Adrenal gland (tissue), 12 donors: ENCODE measurements around the gene NT5C3A. TPM values are rescaled to one million over a fixed set of nuclear protein-coding genes. Genes with fewer than 3 reads are reported as not detected.

Experiments used
- DNase-seq, 7 donors: peaks; one replicate each; pipeline ENCODE4 v3.0.0-alpha.2; 2019 to 2020
- H3K27ac ChIP-seq, 5 donors: fragments of 200-600 bp; sonication (generic) in 4 of 5; 1 replicate in 3 of 5; 2 replicates in 2 of 5; pipeline versions ENCODE4 v1.5.1 to v1.8.0; 2016 to 2020; ENCODE audit warnings: mild to moderate bottlenecking in 1 of 5
- H3K27me3 ChIP-seq: fragments of 200-600 bp; 2 replicates; pipeline ENCODE4 v1.8.0; 2021
- H3K36me3 ChIP-seq, 2 donors: fragments of 200-600 bp; replicated peaks in 1 of 2; 1 replicate in 1 of 2; 2 replicates in 1 of 2; pipeline versions ENCODE4 v1.5.1 to v1.8.0; 2018 to 2022
- H3K4me1 ChIP-seq, 2 donors: fragments of 200-600 bp; replicated peaks in 1 of 2; 1 replicate in 1 of 2; 2 replicates in 1 of 2; pipeline versions ENCODE4 v1.5.1 to v1.8.0; 2018 to 2021
- H3K4me3 ChIP-seq, 4 donors: fragments of 200-600 bp; sonication (generic) in 3 of 4; one replicate each; pipeline ENCODE4 v1.5.1; 2016 to 2018
- H3K9me3 ChIP-seq, 3 donors: fragments of 200-600 bp; sonication (generic) in 1 of 3; replicated peaks in 1 of 3; 1 replicate in 2 of 3; 2 replicates in 1 of 3; pipeline versions ENCODE4 v1.5.1 to v1.8.0; 2016 to 2021
- CTCF ChIP-seq, 6 experiments: fragments of 450-650 bp in 4 of 6; fragments of 200-600 bp in 2 of 6; sonication (generic) in 1 of 6; IDR thresholded peaks; 1 replicate in 5 of 6; 2 replicates in 1 of 6; pipeline versions ENCODE4 v1.5.1 to v1.8.0; 2016 to 2021; ENCODE audit warnings: antibody characterized with exemption in 6 of 6, mild to moderate bottlenecking in 2 of 6, moderate library complexity in 1 of 6
- POLR2A ChIP-seq, 2 donors: fragments of 450-650 bp; IDR thresholded peaks; one replicate each; pipeline ENCODE4 v1.6.1; 2017; ENCODE audit warnings: antibody characterized with exemption in 2 of 2, mild to moderate bottlenecking in 2 of 2, moderate library complexity in 1 of 2
- WGBS, 4 donors: extraction: QIAGEN DNeasy Blood & Tissue Kit in 2 of 4; methylation state at CpG; one replicate each; pipeline versions ENCODE4 v1.1.5 to v1.1.7; 2013 to 2017; 5-methylcytosine and 5-hydroxymethylcytosine counted together
- intact Hi-C, 2 donors: fragments of 100-400 bp; cut with DNase I; formaldehyde crosslinking; loops; one replicate each; pipeline versions ENCODE4 v1.14.1 to v1.15.0; 2022 to 2023
- polyA plus RNA-seq, 3 donors: library from polyadenylated mRNA; stranded (reverse); fragments of 200-250 nt in 2 of 3; fragments of 350-450 nt in 1 of 3; fragmentation: Illumina TruSeq in 1 of 3; extraction: RNeasy Lipid Tissue Mini Kit (QIAGEN cat#74804) in 1 of 3; gene quantifications; one replicate each; pipeline ENCODE4 v1.2.3, GENCODE V29; 2013 to 2014
- total RNA-seq, 9 donors: library from RNA; depleted of rRNA in 4 of 9; stranded (reverse); fragments of >200 nt in 4 of 9; fragments of 120-200 nt in 1 of 9; fragmentation: NEBNext Ultra II Directional in 1 of 9; extraction: Animal tissue kit (Norgen Biotek cat#: 25700) in 1 of 9; gene quantifications; one replicate each; pipeline versions ENCODE4 v1.1.0 to v1.2.4, GENCODE V29; 2013 to 2023
- donor health status: healthy with polysubstance abuse.
- donor health status: Bipolar disorder and iron deficiency.
- donor health status: DM: yes; HTN: yes; CAD: no.
- donor health status: DM: no; HTN: no; CAD: no.
- donor health status: DM: no; HTN: no; CAD: no.
- donor health status: DM: yes; HTN: yes; CAD: no.

Gene NT5C3A
- total and polyA plus RNA-seq, 12 donors = 10.0 to 65.5 (median 22.6) TPM

- H3K27ac ChIP-seq = peak overlapping the region in 1 of 5 donors; percentile 76
- WGBS, 4 donors = 87 to 90% (median 88%) methylated on average over 8 of the region's 8 CpGs
These were observed 20.7 kb downstream of the NT5C3A start for GRCh38 chr7:33041631-33042428.

GRCh38 chr7:33040803-33041516 lies 21.6 kb downstream of the NT5C3A start:
- Histone ChIP-seq H3K27me3 (no peaks in the 10 kb centered on the region), H3K4me3 (peak overlapping the region in 1 of 4 donors; percentile 60), H3K27ac (peak overlapping the region; percentile 57 to 76 (median 60)), H3K36me3 (no peaks in the 10 kb centered on the region), H3K9me3 (no peaks in the 10 kb centered on the region), H3K4me1 (peaks cover 13 to 59% of the 10 kb centered on the region in 2 donors)
- TF ChIP-seq POLR2A (IDR thresholded peaks at IDR 0.05) (peak in 1 of 2 donors; percentile 49), CTCF (IDR thresholded peaks at IDR 0.05) (no peak)
- WGBS, 4 donors = 16 to 34% (median 20%) methylated on average over 9 of the region's 9 CpGs
- intact Hi-C loops = no loop called here
- peak in 5 of 7 donors; percentile 37 to 47 (median 45) for DNase-seq

More at GRCh38 chr7:33041631-33042428, 20.7 kb downstream of the NT5C3A start:
- no peak for DNase-seq
- Histone ChIP-seq H3K9me3 (no peaks in the 10 kb centered on the region), H3K4me3 (peak overlapping the region in 1 of 4 donors; percentile 60), H3K4me1 (peaks cover 13 to 59% of the 10 kb centered on the region in 2 donors), H3K36me3 (no peaks in the 10 kb centered on the region), H3K27me3 (no peaks in the 10 kb centered on the region)
- intact Hi-C loops = no loop called here
- TF ChIP-seq CTCF (IDR thresholded peaks at IDR 0.05) (no peak), POLR2A (IDR thresholded peaks at IDR 0.05) (no peak)

- no peak for DNase-seq
- Histone ChIP-seq H3K36me3 (no peaks in the 10 kb centered on the region), H3K9me3 (no peaks in the 10 kb centered on the region), H3K4me1 (peaks cover 13 to 58% of the 10 kb centered on the region in 2 donors), H3K27me3 (no peaks in the 10 kb centered on the region), H3K27ac (peak overlapping the region; percentile 35 to 76 (median 60)), H3K4me3 (peak overlapping the region in 3 of 4 donors; percentile 4 to 60 (median 27))
- TF ChIP-seq POLR2A (IDR thresholded peaks at IDR 0.05) (no peak), CTCF (IDR thresholded peaks at IDR 0.05) (no peak)
- 18 to 24% (median 23%) methylated on average over 1 of the region's 1 CpG for WGBS, 4 donors
- intact Hi-C loops = no loop called here
These were observed 22.7 kb downstream of the NT5C3A start for GRCh38 chr7:33039903-33040292.

GRCh38 chr7:33039257-33039902 lies 23.2 kb downstream of the NT5C3A start:
- peak overlapping the region in 4 of 5 donors; percentile 35 to 76 (median 60) for H3K27ac ChIP-seq
- intact Hi-C loops = no loop called here
- 2 to 8% (median 6%) methylated on average over 5 of the region's 5 CpGs for whole genome bisulfite sequencing, 4 donors
- no peak for DNase-seq
- peaks cover 13 to 58% of the 10 kb centered on the region in 2 donors for H3K4me1 ChIP-seq
- H3K4me3 ChIP-seq = peak overlapping the region in 3 of 4 donors; percentile 4 to 60 (median 27)
- no peaks in the 10 kb centered on the region for H3K27me3 ChIP-seq
- no peaks in the 10 kb centered on the region for H3K36me3 ChIP-seq
- TF ChIP-seq POLR2A (IDR thresholded peaks at IDR 0.05) (no peak), CTCF (IDR thresholded peaks at IDR 0.05) (no peak)
- no peaks in the 10 kb centered on the region for H3K9me3 ChIP-seq
